Right ventricle myocardium superior (tissue), 1 donor: ENCODE measurements around the gene POGLUT3. TPM values are rescaled to one million over a fixed set of nuclear protein-coding genes. Genes with fewer than 3 reads are reported as not detected.

Experiments used
- ATAC-seq: fragments of 200-7000 bp; cut with Tn5 transposase; one replicate; pipeline ENCODE4 v1.9.1; 2020; ENCODE audit warnings: mild to moderate bottlenecking; ENCODE audit not compliant: poor library complexity
- DNase-seq: peaks from one replicate; pipeline ENCODE4 v3.0.0-alpha.2; 2020
- intact Hi-C: fragments of 100-400 bp; cut with DNase I; formaldehyde crosslinking; loops from one replicate; pipeline ENCODE4 v1.11.2; 2022
- total RNA-seq: library from RNA; stranded (reverse); fragmentation: NEBNext Ultra II Directional; extraction: Animal tissue kit (Norgen Biotek cat#: 25700); gene quantifications from one replicate; pipeline ENCODE4 v1.2.1, GENCODE V29; 2021
- donor health status: DM: no; HTN: yes; CAD: no; lungs with severe emphysema.

POGLUT3 gene
- total RNA-seq, 1 donor from 2014 or later = 11.3 TPM

DNA sequence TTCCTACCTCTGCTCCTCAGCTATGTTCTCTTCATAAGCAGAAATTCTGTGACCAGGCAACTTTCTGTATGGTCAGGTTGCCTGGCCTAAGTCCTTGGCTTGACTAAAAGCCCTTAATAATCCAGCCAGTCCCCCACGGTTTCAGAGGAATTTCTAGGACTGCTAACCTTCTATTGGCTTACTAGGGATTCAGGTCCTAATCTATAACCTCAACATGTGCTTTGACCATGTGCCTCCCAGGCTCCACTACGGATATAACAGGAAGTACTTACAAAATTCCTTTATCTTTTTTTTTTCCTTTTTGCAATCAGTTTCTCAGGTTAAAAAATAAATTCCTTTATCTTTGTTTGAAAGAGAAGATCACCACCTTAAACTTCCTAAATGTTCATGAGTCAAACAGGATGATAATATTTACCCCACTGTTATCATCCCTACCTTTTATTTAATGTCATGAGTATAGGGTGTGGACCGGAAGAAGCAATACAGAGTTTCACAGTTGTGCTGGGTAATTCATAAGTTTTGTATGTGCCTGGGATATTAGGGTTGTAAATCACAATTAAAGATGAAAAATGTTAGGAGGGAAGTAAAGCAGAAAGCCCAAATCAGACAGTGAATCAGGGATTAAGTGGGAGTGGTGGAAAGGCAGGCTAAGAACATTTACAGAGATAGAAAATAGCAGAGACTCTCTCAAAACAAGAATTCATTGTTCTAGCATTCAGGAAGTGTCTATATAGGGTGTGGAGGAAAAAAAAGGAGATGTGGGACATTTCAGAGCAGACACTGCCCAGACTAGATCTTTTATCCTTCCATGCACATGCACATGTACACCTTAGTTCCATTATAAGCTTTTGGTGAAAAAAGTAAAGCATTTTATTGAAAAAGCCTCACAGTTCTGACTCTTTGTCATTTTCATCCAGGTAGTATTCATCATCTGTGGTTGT lies 10.7 kb upstream of the POGLUT3 start:
- DNase-seq (no peak), ATAC-seq (no peak)
- intact Hi-C loops = no loop called here

DNA sequence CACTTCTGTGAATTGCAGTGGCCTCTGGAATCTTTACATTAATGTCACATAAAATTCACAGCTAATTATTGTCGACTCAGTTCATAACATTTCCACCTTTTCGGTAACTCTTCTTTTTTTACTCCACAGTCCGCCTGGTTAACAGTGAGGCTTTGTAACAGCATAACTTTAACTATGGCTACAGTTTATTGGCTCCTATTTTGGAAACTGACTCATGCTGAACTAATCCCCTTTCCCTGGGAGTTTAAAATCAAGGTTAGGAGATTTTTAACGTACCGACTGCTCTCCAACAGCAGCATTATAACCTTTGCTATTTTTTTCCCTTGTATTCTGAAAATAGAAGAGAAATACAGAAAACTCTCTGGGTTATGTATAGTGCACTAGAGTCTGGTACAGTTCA lies 3.2 kb upstream of the POGLUT3 start:
- intact Hi-C loops = no loop called here
- no peak for DNase-seq
- ATAC-seq = no peak

DNA sequence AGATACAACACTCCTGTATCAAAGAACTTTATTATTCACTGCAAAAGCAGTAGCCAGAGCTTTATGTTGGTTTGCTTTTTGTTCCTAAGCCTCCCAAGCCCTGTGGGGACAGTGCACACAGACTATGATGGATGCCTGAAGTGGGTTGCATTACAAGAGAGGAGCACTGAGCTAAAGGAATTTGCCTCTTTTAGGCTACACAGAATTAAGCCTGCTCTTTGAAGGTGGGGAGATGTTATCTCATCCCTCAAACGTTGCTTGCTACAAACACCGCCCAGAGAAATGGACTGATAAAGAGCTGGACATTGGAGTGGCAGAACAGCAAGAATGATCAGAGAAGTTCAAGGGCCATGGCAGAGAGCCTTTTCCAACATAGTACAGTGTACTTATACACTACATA lies 2.5 kb upstream of the POGLUT3 start:
- intact Hi-C loops = no loop called here
- no peak for ATAC-seq
- DNase-seq = no peak

DNA sequence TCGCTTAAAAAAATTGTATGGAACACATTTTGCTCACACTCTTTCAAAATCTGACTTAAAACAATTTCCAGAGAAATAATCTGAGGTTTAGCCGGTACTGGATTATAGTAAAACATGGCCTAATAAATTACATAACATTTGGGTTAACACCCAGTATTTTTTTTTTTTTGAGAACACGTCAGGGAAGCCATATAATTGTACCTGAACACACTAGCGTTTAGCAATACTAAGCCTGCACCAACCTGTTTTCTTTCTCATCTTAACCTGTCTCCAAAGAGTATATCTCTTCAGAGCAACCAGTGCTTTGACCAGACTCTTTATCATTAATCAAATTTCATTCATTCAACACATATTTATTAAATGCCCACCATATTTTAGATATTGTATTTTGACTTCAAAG lies 2.0 kb upstream of the POGLUT3 start:
- intact Hi-C loops = no loop called here
- DNase-seq (no peak), ATAC-seq (no peak)

DNA sequence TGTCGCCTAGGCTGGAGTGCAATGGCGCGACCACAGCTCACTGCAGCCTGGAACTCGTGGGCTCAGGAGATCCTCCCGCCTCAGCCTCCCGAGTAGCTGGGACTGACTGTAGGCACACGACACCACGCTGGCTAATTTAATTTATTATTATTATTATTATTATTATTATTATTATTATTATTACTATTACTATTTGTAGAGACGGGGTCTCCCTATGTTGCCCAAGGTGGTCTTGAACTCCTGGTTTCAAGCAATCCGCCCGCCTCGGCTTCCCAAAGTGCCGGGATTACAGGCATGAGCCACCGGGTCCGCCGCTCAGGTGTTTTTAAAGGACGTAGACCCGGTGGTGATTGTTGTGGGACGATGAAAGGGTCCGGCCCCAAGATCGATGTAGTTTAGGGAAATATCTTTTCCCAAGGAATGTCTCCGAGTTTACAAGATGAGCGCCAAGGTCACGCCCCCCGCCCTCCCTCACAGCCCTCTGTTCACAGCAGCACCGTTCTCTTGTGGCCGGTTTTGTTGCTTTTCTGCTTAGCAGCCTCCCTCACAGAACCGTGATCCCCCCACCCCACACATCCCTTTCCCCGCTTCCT lies 728 bp upstream of the POGLUT3 start:
- intact Hi-C loops = loop anchor here (10.0 kb wide), 1 partner anchor 156 kb away; no protein-coding TSS in a partner anchor
- ATAC-seq = no peak
- DNase-seq = no peak

DNA sequence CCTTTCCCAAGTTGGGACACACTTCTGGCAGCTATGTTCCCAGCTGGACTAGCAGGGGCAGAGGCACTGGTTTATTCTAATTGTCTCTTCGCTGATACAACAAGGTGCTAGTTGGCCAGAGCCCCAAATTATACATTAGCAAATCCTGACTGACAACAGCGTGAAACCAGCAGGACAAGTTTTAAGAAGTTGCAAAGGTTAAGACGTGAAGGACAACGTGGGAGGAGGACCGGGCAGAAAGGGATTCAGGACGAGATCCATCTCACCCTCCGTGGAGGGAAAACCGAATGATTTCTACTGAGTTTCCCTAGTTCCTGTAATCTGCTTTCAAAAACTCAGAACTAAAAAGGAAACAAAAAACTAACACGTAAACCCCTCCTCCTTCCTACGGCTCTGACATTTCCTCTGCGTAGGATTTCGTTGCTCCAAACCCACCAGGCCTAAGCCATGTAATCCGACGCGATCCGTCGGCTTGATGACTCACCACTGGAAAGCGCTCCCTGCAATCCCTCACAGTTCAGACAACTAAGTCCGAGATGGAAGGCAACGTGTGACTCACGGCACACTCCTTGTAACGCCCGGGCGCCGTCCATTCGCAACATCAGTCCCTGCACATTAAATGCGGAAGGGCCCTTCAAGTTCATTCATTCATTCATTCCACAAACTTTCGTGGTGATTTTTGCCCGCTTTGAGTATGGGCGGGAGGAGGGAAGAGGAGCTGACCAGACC lies 703 bp downstream of the POGLUT3 start:
- ATAC-seq (peak; percentile 95), DNase-seq (peak; percentile 89)
- intact Hi-C loops = loop anchor here (10.0 kb wide), 1 partner anchor 157 kb away; no protein-coding TSS in a partner anchor

DNA sequence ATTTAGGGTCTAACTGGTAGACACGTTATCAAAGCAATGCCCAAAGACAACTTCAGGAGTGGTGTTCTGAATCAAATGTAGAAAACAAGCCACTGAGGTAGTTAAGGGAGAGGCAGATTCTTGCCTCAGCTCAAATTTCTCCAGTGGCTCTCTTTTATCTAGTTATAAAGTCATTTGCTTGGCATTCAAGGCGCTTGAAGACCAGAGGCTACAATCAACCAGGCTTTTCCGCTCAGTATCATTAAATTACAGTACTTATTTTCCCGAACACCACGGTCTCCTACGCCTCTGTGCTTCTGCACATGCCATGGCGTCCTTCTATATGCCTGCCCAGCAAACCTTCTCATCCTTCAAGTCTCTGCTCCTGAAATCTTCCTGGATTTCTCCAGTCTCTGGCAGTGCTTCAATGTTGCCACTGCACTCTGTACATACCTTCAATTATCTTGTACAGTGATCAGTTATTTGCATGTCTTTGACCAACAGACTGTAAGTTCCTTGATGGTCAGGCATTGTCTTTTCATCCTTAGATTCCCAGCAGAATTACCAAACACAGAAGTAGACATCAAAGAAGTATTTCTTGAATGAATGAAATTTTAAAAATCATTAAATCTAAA lies 1.4 kb downstream of the POGLUT3 start:
- intact Hi-C loops = loop anchor here (10.0 kb wide), 1 partner anchor 158 kb away; no protein-coding TSS in a partner anchor
- DNase-seq (no peak), ATAC-seq (no peak)

DNA sequence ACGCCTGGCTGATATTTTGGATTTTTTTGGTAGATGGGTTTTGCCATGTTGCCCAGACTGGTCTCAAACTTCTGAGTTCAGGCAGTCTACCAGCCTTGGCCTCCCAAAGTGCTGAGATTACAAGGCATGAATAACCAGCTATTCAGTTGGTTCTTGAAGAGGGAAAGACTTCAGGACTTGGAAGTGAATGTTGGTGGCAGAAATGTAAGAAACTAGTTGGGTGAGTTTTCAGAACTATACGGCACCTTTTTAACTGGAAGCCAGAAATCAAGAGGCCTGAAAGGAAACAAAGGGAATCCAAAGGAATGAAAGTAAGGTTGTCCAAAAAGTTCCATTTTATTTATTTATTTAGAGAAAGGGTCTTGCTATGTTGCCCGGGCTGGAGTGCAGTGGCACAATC lies 2.9 kb downstream of the POGLUT3 start:
- DNase-seq = no peak
- intact Hi-C loops = loop anchor here (10.0 kb wide), 1 partner anchor 159 kb away; no protein-coding TSS in a partner anchor
- ATAC-seq = no peak

DNA sequence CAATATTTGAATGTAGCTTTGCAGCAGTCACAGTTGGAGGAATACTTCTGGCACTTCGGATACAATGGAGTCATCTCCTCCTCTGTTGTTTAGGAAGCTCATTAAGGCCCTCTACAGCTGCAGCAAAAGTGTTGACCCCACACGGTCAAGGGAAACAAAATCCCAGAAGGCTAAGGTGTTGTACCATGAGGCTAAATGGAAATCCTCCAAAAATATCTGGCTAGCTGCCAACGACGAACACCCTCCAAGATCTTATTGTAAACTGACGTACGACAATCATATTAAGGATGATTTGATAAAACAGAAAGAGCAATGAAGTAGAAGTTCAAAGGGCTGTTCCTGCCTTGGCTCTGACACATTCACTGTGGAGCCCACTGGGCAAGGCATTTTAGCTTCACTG lies 4.0 kb downstream of the POGLUT3 start:
- intact Hi-C loops = loop anchor here (10.0 kb wide), 1 partner anchor 161 kb away; no protein-coding TSS in a partner anchor
- ATAC-seq (no peak), DNase-seq (no peak)

DNA sequence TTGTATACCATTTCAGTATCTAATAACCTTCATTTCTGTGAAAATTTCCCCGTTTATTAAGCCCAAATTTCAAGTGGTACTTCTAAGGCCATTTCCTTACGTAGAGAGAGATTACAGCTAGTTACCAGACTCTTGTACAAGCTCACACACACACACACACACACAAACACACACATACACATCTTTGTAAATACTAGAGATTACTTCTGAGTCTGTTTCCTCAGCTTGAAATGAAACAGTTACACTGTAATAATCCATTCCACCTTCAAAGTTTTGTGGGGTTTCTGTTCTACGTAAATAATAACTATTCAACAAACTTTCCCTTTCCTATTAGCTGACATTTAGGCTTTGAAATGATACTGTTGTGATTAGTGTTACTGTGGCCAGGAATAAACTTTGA lies 6.2 kb downstream of the POGLUT3 start:
- intact Hi-C loops = loop anchor here (10.0 kb wide), 1 partner anchor 163 kb away; no protein-coding TSS in a partner anchor
- DNase-seq = no peak
- ATAC-seq = no peak

DNA sequence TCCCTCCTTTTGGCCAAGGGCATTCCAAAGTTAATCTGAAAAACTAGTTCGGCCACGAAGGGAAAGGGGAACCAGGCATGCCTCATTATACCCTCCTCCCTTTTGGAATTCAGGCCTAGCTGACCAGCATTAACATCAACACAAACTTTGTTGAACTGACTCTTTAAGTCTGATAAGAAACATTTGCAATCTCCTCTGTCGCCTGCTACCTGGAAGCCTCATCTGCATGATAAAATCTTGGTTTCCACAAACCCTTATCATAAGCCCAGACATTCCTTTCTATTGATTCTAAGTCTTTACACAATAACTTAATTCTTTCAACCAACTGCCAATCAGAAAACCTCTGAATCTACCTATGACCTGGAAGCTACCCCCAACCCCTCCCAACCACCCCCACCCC lies 11.4 kb downstream of the POGLUT3 start:
- intact Hi-C loops = no loop called here
- no peak for ATAC-seq
- no peak for DNase-seq

DNA sequence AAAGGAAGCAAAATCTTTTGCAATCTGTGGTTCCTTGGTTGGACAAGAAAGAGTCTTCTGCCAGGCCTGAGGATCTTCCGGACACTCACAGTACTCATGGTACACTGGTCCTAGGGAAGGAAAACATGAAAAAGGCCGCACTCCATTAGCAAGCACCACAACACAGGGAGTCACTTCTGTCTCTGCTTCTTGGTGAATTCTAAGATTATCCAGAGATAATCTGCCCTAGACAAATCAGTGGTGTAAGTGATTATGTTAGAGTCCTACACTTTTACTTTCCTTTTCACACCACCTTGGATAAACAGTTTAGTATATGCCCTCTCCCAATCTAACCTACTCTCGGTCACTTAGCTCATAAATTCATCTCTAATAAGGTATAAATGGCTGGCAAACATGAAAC lies 11.9 kb downstream of the POGLUT3 start:
- ATAC-seq (no peak), DNase-seq (no peak)
- intact Hi-C loops = no loop called here

DNA sequence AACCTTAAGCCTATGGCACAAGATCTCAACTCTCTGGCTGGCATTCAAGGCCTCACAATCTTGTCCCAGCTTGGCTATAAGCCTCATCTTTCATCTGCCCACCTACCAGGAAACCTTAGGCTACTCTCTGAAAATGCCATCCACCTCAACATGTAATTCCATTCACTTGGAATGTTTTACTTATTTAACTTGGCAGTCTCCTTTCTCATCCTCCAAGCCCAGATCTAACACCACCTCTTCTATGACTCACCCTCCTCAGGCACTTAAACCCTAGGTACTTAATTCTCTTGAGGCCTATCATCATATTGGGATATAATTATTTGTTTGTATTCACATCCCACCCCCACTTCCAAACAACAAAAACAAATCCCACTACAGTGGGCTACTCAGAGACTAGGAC lies 15.0 kb downstream of the POGLUT3 start:
- ATAC-seq (no peak), DNase-seq (no peak)
- intact Hi-C loops = no loop called here

DNA sequence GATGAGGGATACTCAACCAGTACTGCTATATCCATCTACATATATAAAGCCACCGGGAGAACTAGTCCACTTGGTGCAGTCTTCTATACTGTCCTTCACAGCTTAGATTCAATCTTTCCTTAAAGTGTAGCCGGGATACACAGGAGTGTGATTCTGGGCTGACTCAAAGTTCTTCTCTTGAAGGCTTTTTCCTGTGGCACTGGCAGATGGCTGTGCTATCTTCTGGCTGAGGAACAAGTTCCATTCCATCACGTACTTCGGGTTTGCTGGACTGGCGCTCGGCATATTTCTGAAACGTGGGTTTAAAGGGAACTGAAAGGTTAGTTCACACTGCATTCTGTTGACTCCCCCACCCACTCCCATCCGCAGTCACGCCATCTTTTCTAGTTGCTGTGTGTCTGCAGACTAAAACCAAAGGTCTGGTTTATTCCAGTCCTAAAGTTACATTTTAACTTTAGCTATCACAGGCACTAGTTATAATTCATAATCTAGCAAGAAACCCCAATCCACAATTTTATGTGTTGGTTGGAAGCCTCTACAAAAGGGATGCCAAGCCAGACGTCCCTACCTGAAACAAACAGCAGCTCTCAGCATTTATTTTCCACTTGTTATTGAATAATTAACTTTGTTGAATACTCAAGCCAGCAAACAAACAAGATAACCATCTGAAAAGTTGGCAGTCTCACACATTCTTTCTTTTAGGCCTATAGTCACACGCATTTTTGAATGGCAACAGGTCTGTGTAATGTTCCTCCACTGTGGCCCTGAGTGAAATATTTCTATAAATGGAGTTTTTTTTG lies 23.3 kb downstream of the POGLUT3 start:
- no peak for DNase-seq
- ATAC-seq = peak; percentile 84
- intact Hi-C loops = no loop called here

DNA sequence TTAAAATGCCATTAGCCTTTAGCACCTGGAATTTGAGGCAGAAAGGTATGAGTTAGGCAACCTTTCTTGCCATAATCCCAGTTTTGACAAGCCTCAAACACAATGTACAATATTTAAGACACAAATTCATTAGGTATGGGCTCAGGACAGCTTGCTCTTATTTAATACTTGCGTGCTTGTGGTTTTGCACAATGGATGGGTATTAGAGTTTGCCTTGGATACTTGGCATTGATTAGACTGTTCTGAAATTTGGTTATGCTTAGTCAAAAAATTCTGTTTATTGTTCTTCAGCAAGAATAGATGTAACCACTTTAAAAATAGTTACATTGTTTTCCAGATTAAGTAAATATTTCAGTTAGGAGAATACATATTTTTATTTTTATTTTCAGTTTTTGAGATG lies 25.5 kb downstream of the POGLUT3 start:
- DNase-seq = no peak
- ATAC-seq = no peak
- intact Hi-C loops = no loop called here

DNA sequence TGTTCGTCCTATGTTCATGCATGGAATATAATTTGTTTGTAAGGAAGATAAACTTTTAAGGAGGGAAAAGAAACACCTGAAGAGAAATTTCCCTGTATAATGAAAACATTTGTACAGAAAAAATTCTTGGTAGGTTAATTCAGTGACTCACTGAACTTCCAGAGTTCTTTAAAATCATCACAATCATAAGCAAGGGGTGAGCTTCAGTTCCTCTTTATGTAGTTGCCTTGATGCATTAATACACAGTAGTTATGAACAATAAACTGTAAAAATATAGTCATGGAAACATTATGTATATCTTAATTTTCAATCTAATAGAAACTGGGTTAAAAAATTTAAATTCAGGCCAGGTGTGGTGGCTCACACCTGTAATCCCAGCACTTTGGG lies 29.7 kb downstream of the POGLUT3 start:
- intact Hi-C loops = no loop called here
- ATAC-seq = no peak
- DNase-seq = no peak

DNA sequence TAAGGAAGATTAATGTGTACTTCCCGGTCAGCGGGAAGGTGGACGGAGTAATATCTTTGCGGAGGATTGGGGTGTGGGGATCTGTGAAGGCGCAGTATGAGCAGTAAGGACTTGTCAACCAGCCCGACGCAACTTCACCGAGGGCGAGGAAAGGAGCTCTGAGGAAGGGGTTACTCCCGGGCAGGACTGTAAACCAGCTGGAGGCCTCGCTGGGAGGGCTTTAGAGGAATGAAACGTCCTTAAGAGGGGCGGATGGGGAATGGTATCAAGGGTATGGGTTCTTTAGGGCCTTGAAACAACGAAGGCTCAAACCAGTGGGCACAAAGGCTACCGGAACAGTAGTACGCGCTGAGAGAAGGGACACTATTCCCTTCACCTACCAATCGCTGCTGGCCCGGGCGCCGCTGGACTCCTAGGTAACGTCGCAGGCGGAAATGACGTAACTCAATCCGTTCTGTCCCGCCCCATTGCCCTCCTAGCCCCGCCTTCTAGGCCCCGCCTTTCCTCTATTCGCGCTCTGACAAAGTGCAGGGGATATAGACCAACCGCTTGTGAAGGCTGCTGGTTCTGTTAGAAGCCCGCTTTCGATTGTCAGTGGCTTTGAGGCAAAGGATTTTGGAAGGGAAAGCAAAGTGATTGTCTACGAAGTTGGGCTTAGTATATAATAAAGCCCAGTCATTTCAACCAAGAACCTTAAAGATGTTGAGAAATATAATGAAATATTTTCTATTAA lies 30.9 kb downstream of the POGLUT3 start, which contains the start of gene C11orf65:
TSS of gene C11orf65 (minus strand) at position 439 of the 733 bp plus-strand sequence. CDS start 5,970 bp downstream, outside the sequence.
- DNase-seq (peak; percentile 97), ATAC-seq (peak; percentile 99)
- intact Hi-C loops = no loop called here
